Keratinocyte (primary cell): ENCODE measurements around the gene SEC14L3. TPM values are rescaled to one million over a fixed set of nuclear protein-coding genes. Genes with fewer than 3 reads are reported as not detected.

Experiments
- DNase-seq: peaks from one replicate; pipeline ENCODE4 v3.0.0-alpha.2; 2011; ENCODE audit warnings: low read depth, missing footprints, low spot score
- FAIRE-seq: peaks from 2 replicates; lab custom pipeline; 2011; peaks lifted over from hg19 to GRCh38; lab: Jason Lieb, UNC
- H2AFZ ChIP-seq: 2 replicates; pipeline ENCODE4 v1.6.0; 2012; ENCODE audit warnings: low read length, control low read depth, inconsistent platforms; ENCODE audit not compliant: control insufficient read depth
- H3K27ac ChIP-seq: 2 replicates; pipeline ENCODE4 v1.5.1; 2011; ENCODE audit warnings: low read length; ENCODE audit not compliant: control insufficient read depth, insufficient read depth
- H3K27me3 ChIP-seq: 3 replicates; pipeline ENCODE4 v1.6.0; 2011; ENCODE audit warnings: low read length; ENCODE audit not compliant: control insufficient read depth, insufficient read depth; ENCODE audit errors: extremely low read depth
- H3K36me3 ChIP-seq, 2 experiments: 2 replicates in 1 of 2; 3 replicates in 1 of 2; pipeline ENCODE4 v1.5.1; 2011; ENCODE audit warnings: low read length in 2 of 2, mild to moderate bottlenecking in 1 of 2; ENCODE audit not compliant: control insufficient read depth in 2 of 2, insufficient read depth in 2 of 2; ENCODE audit errors: extremely low read depth in 1 of 2
- H3K4me1 ChIP-seq: 3 replicates; pipeline ENCODE4 v1.5.1; 2011; ENCODE audit warnings: low read length; ENCODE audit not compliant: control insufficient read depth, insufficient read depth; ENCODE audit errors: extremely low read depth
- H3K4me2 ChIP-seq: 3 replicates; pipeline ENCODE4 v1.6.0; 2011; ENCODE audit warnings: low read depth, low read length; ENCODE audit not compliant: control insufficient read depth, insufficient read depth; ENCODE audit errors: extremely low read depth
- H3K4me3 ChIP-seq, 3 experiments: fragments of 200-600 bp in 1 of 3; sonication (generic) in 1 of 3; 2 replicates in 2 of 3; 3 replicates in 1 of 3; pipeline ENCODE4 v1.5.1; 2011 to 2016; ENCODE audit warnings: low read length in 3 of 3, mild to moderate bottlenecking in 3 of 3, control low read depth in 2 of 3, inconsistent platforms in 1 of 3, low read depth in 1 of 3, mixed read lengths in 1 of 3, mixed run types in 1 of 3, moderate library complexity in 1 of 3; ENCODE audit not compliant: control insufficient read depth in 2 of 3, insufficient read depth in 2 of 3; ENCODE audit errors: extremely low read depth in 1 of 3
- H3K79me2 ChIP-seq: 2 replicates; pipeline ENCODE4 v1.6.0; 2012; ENCODE audit warnings: low read length; ENCODE audit not compliant: control insufficient read depth, insufficient read depth
- H3K9ac ChIP-seq: 3 replicates; pipeline ENCODE4 v1.6.0; 2011; ENCODE audit warnings: low read length; ENCODE audit not compliant: control insufficient read depth, insufficient read depth; ENCODE audit errors: extremely low read depth
- H3K9me1 ChIP-seq: 3 replicates; pipeline ENCODE4 v1.6.0; 2011; ENCODE audit warnings: low read length; ENCODE audit not compliant: control insufficient read depth, insufficient read depth; ENCODE audit errors: extremely low read depth
- H3K9me3 ChIP-seq: 2 replicates; pipeline ENCODE4 v1.5.1; 2012; ENCODE audit warnings: low read depth, low read length; ENCODE audit not compliant: control insufficient read depth
- H4K20me1 ChIP-seq: 3 replicates; pipeline ENCODE4 v1.6.0; 2011; ENCODE audit warnings: low read length; ENCODE audit not compliant: control insufficient read depth, insufficient read depth; ENCODE audit errors: extremely low read depth
- CTCF ChIP-seq, 3 experiments: IDR thresholded peaks in 1 of 3; conservative IDR thresholded peaks in 1 of 3; optimal IDR thresholded peaks in 1 of 3; 2 replicates in 2 of 3; 3 replicates in 1 of 3; pipeline versions ENCODE3 to v1.5.1; 2011; ENCODE audit warnings: low read length in 3 of 3, mild to moderate bottlenecking in 3 of 3, moderate library complexity in 2 of 3, control low read depth in 1 of 3, inconsistent platforms in 1 of 3; ENCODE audit not compliant: insufficient read depth in 2 of 3; ENCODE audit errors: extremely low read depth in 1 of 3
- EZH2 ChIP-seq: IDR thresholded peaks from one replicate; pipeline ENCODE4 v1.6.1; 2012; ENCODE audit warnings: inconsistent platforms, mild to moderate bottlenecking, low read length, moderate library complexity
- dilution Hi-C: fragments of 300-500 bp; cut with MboI; formaldehyde crosslinking; loops from one replicate; pipeline ENCODE4 v1.7.0; 2020; ENCODE audit warnings: low sequenced_read_pairs; ENCODE audit not compliant: extremely low pct_ligation_motif_present
- polyA plus RNA-seq, 5 experiments: library from polyadenylated mRNA; depleted of rRNA in 3 of 5; stranded (reverse) in 3 of 5; stranded (forward) in 1 of 5; unstranded in 1 of 5; fragments of >200 nt; gene quantifications; 1 replicate in 1 of 5; 2 replicates in 3 of 5; 3 replicates in 1 of 5; pipeline versions ENCODE4 v1.2.1 to v1.2.3, GENCODE V29; 2011 to 2012; ENCODE audit warnings: missing spikeins in 2 of 5, low read depth in 1 of 5, low replicate concordance in 1 of 5

The SEC14L3 gene
- polyA plus RNA-seq, 1 donor (not counting 4 experiments of a cell fraction or from before 2014, with no cell fraction given): not detected

GRCh38 chr22:30433227-30433626 lies 38.6 kb downstream of the SEC14L3 start:
- FAIRE-seq (no peak), DNase-seq (no peak)
- Histone ChIP-seq H3K27ac (no peak overlapping the region), H4K20me1 (no peaks in the 10 kb centered on the region), H3K36me3 (no peaks in the 10 kb centered on the region), H3K9me1 (no peaks in the 10 kb centered on the region), H2AFZ (no peak overlapping the region), H3K4me2 (no peak overlapping the region), H3K4me3 (no peak overlapping the region), H3K4me1 (peaks cover 15% of the 10 kb centered on the region), H3K79me2 (no peaks in the 10 kb centered on the region), H3K9ac (no peak overlapping the region), H3K27me3 (no peaks in the 10 kb centered on the region), H3K9me3 (no peaks in the 10 kb centered on the region)
- dilution Hi-C loops: no loop called here
- no peak for TF ChIP-seq EZH2
- no peak for TF ChIP-seq CTCF (optimal IDR thresholded peaks at IDR 0.05 in 1 of 3, IDR thresholded peaks at IDR 0.05 in 1 of 3, conservative IDR thresholded peaks at IDR 0.05 in 1 of 3; ENCODE audit: extremely low read depth in 1 of 3, insufficient read depth in 2 of 3, low read length in 3 of 3)

- dilution Hi-C loops: no loop called here
Measured at GRCh38 chr22:30432520-30432919, 39.3 kb downstream of the SEC14L3 start.

More at GRCh38 chr22:30432520-30432919, 39.3 kb downstream of the SEC14L3 start:
- Histone ChIP-seq H3K4me1 (peaks cover 15% of the 10 kb centered on the region), H3K27ac (no peak overlapping the region), H3K9me1 (no peaks in the 10 kb centered on the region), H3K9me3 (no peaks in the 10 kb centered on the region), H3K9ac (no peak overlapping the region), H2AFZ (no peak overlapping the region), H4K20me1 (no peaks in the 10 kb centered on the region), H3K27me3 (no peaks in the 10 kb centered on the region), H3K36me3 (no peaks in the 10 kb centered on the region), H3K4me2 (no peak overlapping the region), H3K79me2 (no peaks in the 10 kb centered on the region), H3K4me3 (no peak overlapping the region)
- no peak for DNase-seq
- no peak for TF ChIP-seq EZH2
- no peak for TF ChIP-seq CTCF (optimal IDR thresholded peaks at IDR 0.05 in 1 of 3, IDR thresholded peaks at IDR 0.05 in 1 of 3, conservative IDR thresholded peaks at IDR 0.05 in 1 of 3; ENCODE audit: extremely low read depth in 1 of 3, insufficient read depth in 2 of 3, low read length in 3 of 3)
- FAIRE-seq: no peak
